HepG2 (cell line): Measurements from ENCODE around the gene CTDSP2. TPM values are rescaled to one million over a fixed set of nuclear protein-coding genes. Genes with fewer than 3 reads are reported as not detected.
A peak's percentile ranks its signal among the peaks of the same experiment; 100 is the strongest.

Experiments used
- ATAC-seq: fragments of 200-7000 bp; cut with Tn5 transposase; 3 replicates; pipeline ENCODE4 v1.9.1; 2020; ENCODE audit warnings: mild to moderate bottlenecking, moderate library complexity
- BruUV-seq: library from RNA; stranded (reverse); fragments of 400-500 nt; replicated peaks from 2 replicates; lab custom pipeline; 2021; lab: Mats Ljungman, UMichigan
- CTCF ChIA-PET: fragments of 300-600 bp; formaldehyde crosslinking; extraction: SDS; loops from one replicate; lab custom pipeline; 2021; ENCODE audit warnings: low total read pairs, inconsistent platforms, low intra/inter-chr PET ratio; lab: Yijun Ruan, JAX
- POLR2A ChIA-PET: fragments of 350-600 bp; sonication (Branson Sonifier 250); formaldehyde crosslinking; loops from one replicate; lab custom pipeline; 2020; ENCODE audit warnings: antibody characterized with exemption, inconsistent platforms; lab: Yijun Ruan, JAX
- DNase-seq: peaks from one replicate; pipeline ENCODE4 v3.0.0-alpha.2; 2015; ENCODE audit warnings: low spot score
- FAIRE-seq: peaks from 3 replicates; lab custom pipeline; 2011; peaks lifted over from hg19 to GRCh38; lab: Jason Lieb, UNC
- H2AFZ ChIP-seq: one replicate; pipeline ENCODE4 v1.6.1; 2011; ENCODE audit warnings: low read length, inconsistent platforms
- H3K27ac ChIP-seq: fragments of 300-600 bp; 3 replicates; pipeline ENCODE4 v1.8.0; 2011; ENCODE audit warnings: mixed run types, mild to moderate bottlenecking, mixed read lengths, low read length, inconsistent platforms; ENCODE audit not compliant: insufficient read depth; ENCODE audit errors: extremely low read length
- H3K27me3 ChIP-seq, 2 experiments: fragments of 200-600 bp in 1 of 2; 2 replicates in 1 of 2; 3 replicates in 1 of 2; pipeline versions ENCODE4 v1.6.0 to v1.8.0; 2011; ENCODE audit warnings: low read length in 2 of 2, mild to moderate bottlenecking in 2 of 2, moderate library complexity in 2 of 2, inconsistent platforms in 1 of 2; ENCODE audit not compliant: insufficient read depth in 2 of 2, control insufficient read depth in 1 of 2
- H3K36me3 ChIP-seq, 2 experiments: fragments of 200-600 bp in 1 of 2; replicated peaks in 1 of 2; 2 replicates in 1 of 2; 3 replicates in 1 of 2; pipeline versions ENCODE4 v1.5.1 to v1.8.0; 2011; ENCODE audit warnings: low read length in 2 of 2, inconsistent platforms in 1 of 2; ENCODE audit not compliant: insufficient read depth in 2 of 2, control insufficient read depth in 1 of 2
- H3K4me1 ChIP-seq: 2 replicates; pipeline ENCODE4 v1.5.1; 2012; ENCODE audit warnings: low read length, inconsistent platforms; ENCODE audit not compliant: insufficient read depth
- H3K4me2 ChIP-seq: 2 replicates; pipeline ENCODE4 v1.6.0; 2011; ENCODE audit warnings: low read depth, low read length, inconsistent platforms
- H3K4me3 ChIP-seq, 3 experiments: fragments of 200-600 bp in 1 of 3; sonication (generic), shearing (Covaris generic) in 1 of 3; replicated peaks in 1 of 3; 2 replicates each; pipeline ENCODE4 v1.5.1; 2011 to 2016; ENCODE audit warnings: low read length in 3 of 3, inconsistent platforms in 2 of 3, low read depth in 2 of 3, mild to moderate bottlenecking in 2 of 3, control low read depth in 1 of 3, mixed read lengths in 1 of 3; ENCODE audit not compliant: insufficient read depth in 1 of 3
- H3K79me2 ChIP-seq: one replicate; pipeline ENCODE4 v1.6.1; 2011; ENCODE audit warnings: low read length, inconsistent platforms; ENCODE audit not compliant: insufficient read depth
- H3K9ac ChIP-seq: 2 replicates; pipeline ENCODE4 v1.6.0; 2011; ENCODE audit warnings: mild to moderate bottlenecking, low read depth, low read length, inconsistent platforms; ENCODE audit not compliant: insufficient read depth
- H3K9me3 ChIP-seq: 2 replicates; pipeline ENCODE4 v1.5.1; 2012; ENCODE audit warnings: mild to moderate bottlenecking, low read length
- H4K20me1 ChIP-seq: 2 replicates; pipeline ENCODE4 v1.6.0; 2011; ENCODE audit warnings: inconsistent platforms, mild to moderate bottlenecking, low read length, moderate library complexity; ENCODE audit not compliant: insufficient read depth
- ELF3 ChIP-seq: IDR thresholded peaks from 2 replicates; pipeline ENCODE4 v1.6.1; 2016; ENCODE audit warnings: missing genetic modification reagents, missing compliant biosample characterization
- HMG20A ChIP-seq: IDR thresholded peaks from 2 replicates; pipeline ENCODE4 v1.6.1; 2016; ENCODE audit warnings: borderline replicate concordance
- IKZF4 ChIP-seq: sonication (generic); formaldehyde crosslinking; IDR thresholded peaks from 2 replicates; pipeline ENCODE4 v1.5.1; 2020; ENCODE audit warnings: borderline replicate concordance, mild to moderate bottlenecking, low read depth, missing genetic modification reagents; ENCODE audit errors: not compliant biosample characterization
- POLR2G ChIP-seq: fragments of 200-400 bp; formaldehyde crosslinking; IDR thresholded peaks from 2 replicates; pipeline ENCODE4 v1.6.1; 2018; ENCODE audit warnings: mild to moderate bottlenecking, low read depth, low read length, moderate library complexity
- ZEB1 ChIP-seq: IDR thresholded peaks from 2 replicates; pipeline ENCODE4 v1.6.1; 2012; ENCODE audit warnings: mild to moderate bottlenecking, low read depth, inconsistent platforms; ENCODE audit not compliant: insufficient replicate concordance
- ZNF468 ChIP-seq: sonication (generic); formaldehyde crosslinking; IDR thresholded peaks from 2 replicates; pipeline ENCODE4 v1.8.0; 2022; ENCODE audit warnings: mild to moderate bottlenecking, moderate library complexity, missing genetic modification reagents
- ZNF546 ChIP-seq: sonication (generic); formaldehyde crosslinking; conservative IDR thresholded peaks from 2 replicates; pipeline ENCODE4 v1.8.1; 2023; ENCODE audit warnings: mild to moderate bottlenecking, missing genetic modification reagents
- ZNF547 ChIP-seq: sonication (generic); formaldehyde crosslinking; IDR thresholded peaks from 2 replicates; pipeline ENCODE4 v1.5.1; 2020; ENCODE audit warnings: mild to moderate bottlenecking, missing genetic modification reagents
- WGBS: methylation state at CpG from one replicate; pipeline ENCODE4 v1.1.6; 2017; ENCODE audit warnings: low lambda C conversion rate; 5-methylcytosine and 5-hydroxymethylcytosine counted together
- in situ Hi-C: cut with HindIII; loops from 2 replicates; pipeline ENCODE4 v1.10.0; 2017; ENCODE audit warnings: low pct_unique_long_range_greater_than_20kb; ENCODE audit not compliant: extremely low pct_ligation_motif_present
- intact Hi-C: fragments of 100-400 bp; cut with micrococcal nuclease; formaldehyde crosslinking; loops from one replicate; pipeline ENCODE4 v1.10.0; 2022; ENCODE audit not compliant: unreplicated experiment
- polyA plus RNA-seq, 8 experiments: library from polyadenylated mRNA; depleted of rRNA in 3 of 8; stranded (reverse) in 7 of 8; unstranded in 1 of 8; fragments of >200 nt; fragmentation: Illumina TruSeq in 4 of 8; extraction: Trizol in 4 of 8; gene quantifications; 2 replicates each; pipeline versions ENCODE4 v1.2.1 to v1.2.3, GENCODE V29; 2011 to 2016; ENCODE audit warnings: low read depth in 4 of 8, missing spikeins in 1 of 8, mixed read lengths in 1 of 8; ENCODE audit not compliant: insufficient read depth in 1 of 8
- total RNA-seq, 5 experiments: library from RNA; depleted of rRNA; stranded (reverse); fragments of >200 nt; fragmentation: Illumina TruSeq; extraction: Trizol; gene quantifications; 2 replicates each; pipeline ENCODE4 v1.2.3, GENCODE V29; 2016; ENCODE audit warnings: low read depth in 1 of 5
- TF ChIP-seq, protein P1 (sequence below): sonication (generic); formaldehyde crosslinking; IDR thresholded peaks from 2 replicates; pipeline ENCODE4 v1.4.0; 2020; ENCODE audit warnings: missing genetic modification reagents, borderline replicate concordance
- TF ChIP-seq, protein P2 (sequence below): fragments of 450-650 bp; IDR thresholded peaks from 2 replicates; pipeline ENCODE4 v1.6.1; 2016

Gene CTDSP2
- total and polyA plus RNA-seq, 2 of the 13 experiments (the other 11 are each of a cell fraction or from before 2014, with no cell fraction given), result 38.1 to 82.5 TPM

DNA sequence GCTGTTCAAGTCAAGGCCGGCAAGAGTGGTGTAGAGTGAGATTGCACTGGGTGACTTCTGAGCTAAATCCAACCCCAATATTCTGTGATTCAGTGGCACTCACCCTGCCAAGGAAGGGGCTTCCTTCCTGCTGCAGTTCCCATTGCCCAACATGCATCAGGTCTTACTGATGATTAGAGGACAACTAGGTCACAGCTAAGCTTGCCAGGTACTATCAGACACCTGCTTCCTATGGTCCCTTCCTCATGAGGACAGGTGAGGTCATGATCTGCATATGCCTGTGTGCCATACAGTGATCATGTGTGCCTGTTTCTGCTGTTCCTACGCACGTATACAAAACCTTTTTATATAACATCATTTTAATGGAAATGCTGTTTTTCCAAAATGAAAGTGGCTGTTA lies 1.7 kb upstream of the CTDSP2 start:
- no peak overlapping the region for H3K4me2 ChIP-seq
- ChIA-PET CTCF (no interaction called here), POLR2A (interaction anchor here (2.4 to 5.6 kb wide), 4 partner anchors 17 to 55 kb away, joined by 11 to 110 read pairs (median 18); no protein-coding TSS in a partner anchor)
- no peaks in the 10 kb centered on the region; a peak in 1 of 5 replicates for H3K36me3 ChIP-seq
- WGBS, result 55% methylated on average over 3 of the region's 3 CpGs
- no peak overlapping the region for H3K4me3 ChIP-seq
- peaks cover 45% of the 10 kb centered on the region for H3K4me1 ChIP-seq
- ATAC-seq (no peak), FAIRE-seq (no peak), DNase-seq (no peak)
- BruUV-seq, result no TSS peak
- in situ Hi-C loops, result no loop called here
- no peak overlapping the region for H3K27ac ChIP-seq
- intact Hi-C loops, result no loop called here
- H3K79me2 ChIP-seq, result peaks cover 27% of the 10 kb centered on the region
- peaks cover 24% of the 10 kb centered on the region for H4K20me1 ChIP-seq
- no peak overlapping the region for H2AFZ ChIP-seq
- peaks cover 0 to 39% of the 10 kb centered on the region in 2 experiments; a peak in 3 of 5 replicates for H3K27me3 ChIP-seq
- H3K9ac ChIP-seq, result no peak overlapping the region
- no peaks in the 10 kb centered on the region for H3K9me3 ChIP-seq
- no peak for TF ChIP-seq HMG20A (CRISPR knock-in tag)
- TF ChIP-seq IKZF4 (CRISPR knock-in tag), result no peak
- TF ChIP-seq, protein P1, sequence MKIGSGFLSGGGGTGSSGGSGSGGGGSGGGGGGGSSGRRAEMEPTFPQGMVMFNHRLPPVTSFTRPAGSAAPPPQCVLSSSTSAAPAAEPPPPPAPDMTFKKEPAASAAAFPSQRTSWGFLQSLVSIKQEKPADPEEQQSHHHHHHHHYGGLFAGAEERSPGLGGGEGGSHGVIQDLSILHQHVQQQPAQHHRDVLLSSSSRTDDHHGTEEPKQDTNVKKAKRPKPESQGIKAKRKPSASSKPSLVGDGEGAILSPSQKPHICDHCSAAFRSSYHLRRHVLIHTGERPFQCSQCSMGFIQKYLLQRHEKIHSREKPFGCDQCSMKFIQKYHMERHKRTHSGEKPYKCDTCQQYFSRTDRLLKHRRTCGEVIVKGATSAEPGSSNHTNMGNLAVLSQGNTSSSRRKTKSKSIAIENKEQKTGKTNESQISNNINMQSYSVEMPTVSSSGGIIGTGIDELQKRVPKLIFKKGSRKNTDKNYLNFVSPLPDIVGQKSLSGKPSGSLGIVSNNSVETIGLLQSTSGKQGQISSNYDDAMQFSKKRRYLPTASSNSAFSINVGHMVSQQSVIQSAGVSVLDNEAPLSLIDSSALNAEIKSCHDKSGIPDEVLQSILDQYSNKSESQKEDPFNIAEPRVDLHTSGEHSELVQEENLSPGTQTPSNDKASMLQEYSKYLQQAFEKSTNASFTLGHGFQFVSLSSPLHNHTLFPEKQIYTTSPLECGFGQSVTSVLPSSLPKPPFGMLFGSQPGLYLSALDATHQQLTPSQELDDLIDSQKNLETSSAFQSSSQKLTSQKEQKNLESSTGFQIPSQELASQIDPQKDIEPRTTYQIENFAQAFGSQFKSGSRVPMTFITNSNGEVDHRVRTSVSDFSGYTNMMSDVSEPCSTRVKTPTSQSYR (CRISPR knock-in tag), result no peak

DNA sequence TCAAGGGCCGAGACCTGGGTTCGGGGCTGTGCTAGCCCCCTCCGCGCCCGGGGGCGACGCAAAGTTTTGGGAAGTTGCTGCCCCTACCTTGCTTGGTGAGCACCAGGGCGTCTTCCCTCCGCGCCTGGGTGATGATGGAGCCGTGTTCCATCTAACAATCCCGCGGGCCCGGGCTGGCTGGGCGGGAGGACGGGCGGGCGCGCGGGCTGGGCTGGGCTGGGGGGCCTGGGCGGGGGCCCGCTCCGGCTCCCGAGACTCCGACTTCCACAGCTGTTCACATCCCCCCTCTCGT lies 298 bp downstream of the CTDSP2 start:
- Histone ChIP-seq H3K27ac (peak overlapping the region; percentile 99), H2AFZ (no peak overlapping the region), H3K9ac (peak overlapping the region; percentile 95), H4K20me1 (peaks cover 44% of the 10 kb centered on the region), H3K27me3 (peaks cover 0 to 24% of the 10 kb centered on the region in 2 experiments; a peak in 2 of 5 replicates), H3K36me3 (no peaks in the 10 kb centered on the region; a peak in 2 of 5 replicates), H3K79me2 (peaks cover 47% of the 10 kb centered on the region), H3K4me3 (peak overlapping the region; percentile 90 to 100 (median 99)), H3K9me3 (no peaks in the 10 kb centered on the region), H3K4me1 (peaks cover 49% of the 10 kb centered on the region), H3K4me2 (peak overlapping the region; percentile 60)
- DNase-seq (no peak), FAIRE-seq (no peak), ATAC-seq (peak; percentile 16)
- no TSS peak for BruUV-seq
- 0% methylated on average over 4 of the region's 26 CpGs for WGBS
- ChIA-PET CTCF (interaction anchor here (1.4 kb wide), 1 partner anchor 59 kb away, joined by 6 read pairs; no protein-coding TSS in a partner anchor), POLR2A (interaction anchor here (0.6 to 5.6 kb wide), 20 partner anchors 9 to 1747 kb away, joined by 3 to 110 read pairs (median 4); partner anchors contain the start of genes ATP23, CDK4 and TSPAN31)
- intact Hi-C loops, result no loop called here
- in situ Hi-C loops, result no loop called here
- TF ChIP-seq ZEB1 (no peak), POLR2G (0 out of 2 replicates have a peak, but pooled peaks have one; percentile 7), ZNF547 (CRISPR knock-in tag) (0 out of 2 replicates have a peak, but pooled peaks have one; percentile 9), ELF3 (CRISPR knock-in tag) (no peak), ZNF468 (CRISPR knock-in tag) (peak; percentile 2; the same call in 1 of the 2 replicates), ZNF546 (CRISPR knock-in tag) (peak; percentile 19; the same call in 1 of the 2 replicates)
- TF ChIP-seq, protein P2, sequence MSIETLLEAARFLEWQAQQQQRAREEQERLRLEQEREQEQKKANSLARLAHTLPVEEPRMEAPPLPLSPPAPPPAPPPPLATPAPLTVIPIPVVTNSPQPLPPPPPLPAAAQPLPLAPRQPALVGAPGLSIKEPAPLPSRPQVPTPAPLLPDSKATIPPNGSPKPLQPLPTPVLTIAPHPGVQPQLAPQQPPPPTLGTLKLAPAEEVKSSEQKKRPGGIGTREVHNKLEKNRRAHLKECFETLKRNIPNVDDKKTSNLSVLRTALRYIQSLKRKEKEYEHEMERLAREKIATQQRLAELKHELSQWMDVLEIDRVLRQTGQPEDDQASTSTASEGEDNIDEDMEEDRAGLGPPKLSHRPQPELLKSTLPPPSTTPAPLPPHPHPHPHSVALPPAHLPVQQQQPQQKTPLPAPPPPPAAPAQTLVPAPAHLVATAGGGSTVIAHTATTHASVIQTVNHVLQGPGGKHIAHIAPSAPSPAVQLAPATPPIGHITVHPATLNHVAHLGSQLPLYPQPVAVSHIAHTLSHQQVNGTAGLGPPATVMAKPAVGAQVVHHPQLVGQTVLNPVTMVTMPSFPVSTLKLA, result no peak
